ENCODE data around the gene SMAD5. TPM values are rescaled to one million over a fixed set of nuclear protein-coding genes. Genes with fewer than 3 reads are reported as not detected.

SMAD5 gene
- total RNA-seq, 6 experiments from 2014 or later = 19.2 to 49.2 (median 30.6) TPM

- no peaks in the 10 kb centered on the region for H3K4me1 ChIP-seq
- WGBS (ENCODE audit: insufficient coverage, low coverage, low lambda C conversion rate, missing lambda C conversion rate) = 59% methylated on average over 9 of the region's 10 CpGs
- no peaks in the 10 kb centered on the region for H3K27me3 ChIP-seq
- H3K9me3 ChIP-seq = no peaks in the 10 kb centered on the region
- H3K4me3 ChIP-seq = no peak overlapping the region
- no peak for DNase-seq
- intact Hi-C loops (cut with DNase I) = loop anchor here (5.0 to 10.0 kb wide), 2 partner anchors 327 to 329 kb away; no protein-coding TSS in a partner anchor
- no peak overlapping the region for H3K27ac ChIP-seq
- no peak for ATAC-seq
- TF ChIP-seq CTCF (IDR thresholded peaks at IDR 0.05) (no peak), POLR2A (IDR thresholded peaks at IDR 0.05) (no peak)
- no peaks in the 10 kb centered on the region for H3K36me3 ChIP-seq
Observed at GRCh38 chr5:136211282-136212040, 78.8 kb downstream of the SMAD5 start.

- H3K4me3 ChIP-seq = no peak overlapping the region
- TF ChIP-seq CTCF (IDR thresholded peaks at IDR 0.05) (peak; percentile 75 to 92 (median 88)), POLR2A (IDR thresholded peaks at IDR 0.05) (no peak)
- DNase-seq = peak; percentile 70 to 72 (median 72)
- H3K4me1 ChIP-seq = no peaks in the 10 kb centered on the region
- no peaks in the 10 kb centered on the region for H3K9me3 ChIP-seq
- no peak overlapping the region for H3K27ac ChIP-seq
- 40% methylated on average over 9 of the region's 10 CpGs for WGBS (ENCODE audit: insufficient coverage, low coverage, low lambda C conversion rate, missing lambda C conversion rate)
- intact Hi-C loops (cut with DNase I) = loop anchor here (5.0 to 10.0 kb wide), 2 partner anchors 327 to 330 kb away; no protein-coding TSS in a partner anchor
- H3K27me3 ChIP-seq = no peaks in the 10 kb centered on the region
- peak; percentile 70 to 88 (median 82) for ATAC-seq
- H3K36me3 ChIP-seq = no peaks in the 10 kb centered on the region
Observed at GRCh38 chr5:136212252-136212721, 79.6 kb downstream of the SMAD5 start.

GRCh38 chr5:136213919-136214493 lies 81.4 kb downstream of the SMAD5 start:
- no peak overlapping the region for H3K4me3 ChIP-seq
- DNase-seq = no peak
- no peaks in the 10 kb centered on the region for H3K27me3 ChIP-seq
- H3K9me3 ChIP-seq = no peaks in the 10 kb centered on the region
- no peak for ATAC-seq
- no peaks in the 10 kb centered on the region for H3K4me1 ChIP-seq
- TF ChIP-seq POLR2A (IDR thresholded peaks at IDR 0.05) (no peak), CTCF (IDR thresholded peaks at IDR 0.05) (no peak)
- no peaks in the 10 kb centered on the region for H3K36me3 ChIP-seq
- H3K27ac ChIP-seq = no peak overlapping the region
- WGBS (ENCODE audit: insufficient coverage, low coverage, low lambda C conversion rate, missing lambda C conversion rate) = 35% methylated on average over 4 of the region's 9 CpGs
- intact Hi-C loops (cut with DNase I) = loop anchor here (5.0 to 10.0 kb wide), 2 partner anchors 329 to 332 kb away; no protein-coding TSS in a partner anchor

- TF ChIP-seq POLR2A (IDR thresholded peaks at IDR 0.05) (no peak), CTCF (IDR thresholded peaks at IDR 0.05) (no peak)
- DNase-seq (no peak), ATAC-seq (no peak)
- no peak overlapping the region for H3K4me3 ChIP-seq
- no peaks in the 10 kb centered on the region for H3K36me3 ChIP-seq
- H3K27me3 ChIP-seq = no peaks in the 10 kb centered on the region
- no peaks in the 10 kb centered on the region for H3K9me3 ChIP-seq
- no peak overlapping the region for H3K27ac ChIP-seq
- H3K4me1 ChIP-seq = no peaks in the 10 kb centered on the region
- WGBS (ENCODE audit: insufficient coverage, low coverage, low lambda C conversion rate, missing lambda C conversion rate) = 80% methylated on average over 1 of the region's 4 CpGs
- intact Hi-C loops (cut with DNase I) = loop anchor here in 1 of 2 donors (10.0 kb wide), 1 partner anchor 331 kb away; no protein-coding TSS in a partner anchor
Observed at GRCh38 chr5:136215812-136216211, 83.2 kb downstream of the SMAD5 start.
